Pancreas (tissue), 10 donors: ENCODE measurements around the gene HORMAD2. TPM values are rescaled to one million over a fixed set of nuclear protein-coding genes. Genes with fewer than 3 reads are reported as not detected.

Experiments used
- ATAC-seq, 4 donors: fragments of 200-7000 bp; cut with Tn5 transposase; one replicate each; pipeline versions ENCODE4 v1.8.0 to v1.9.1; 2020; ENCODE audit warnings: mild to moderate bottlenecking in 4 of 4, moderate library complexity in 4 of 4
- DNase-seq, 6 donors: peaks; one replicate each; pipeline ENCODE4 v3.0.0-alpha.2; 2020
- FAIRE-seq: peaks from 2 replicates; lab custom pipeline; 2012; peaks lifted over from hg19 to GRCh38; lab: Jason Lieb, UNC
- H3K27ac ChIP-seq, 4 donors: fragments of 200-600 bp; sonication (generic); 1 replicate in 3 of 4; 2 replicates in 1 of 4; pipeline versions ENCODE4 v1.5.0 to v1.8.0; 2020
- H3K27me3 ChIP-seq, 4 donors: fragments of 200-600 bp; one replicate each; pipeline ENCODE4 v1.8.0; 2021
- H3K36me3 ChIP-seq, 3 donors: fragments of 200-600 bp; sonication (generic) in 1 of 3; one replicate each; pipeline versions ENCODE4 v1.5.0 to v1.8.0; 2020 to 2021
- H3K4me1 ChIP-seq, 3 donors: fragments of 200-600 bp; one replicate each; pipeline ENCODE4 v1.8.0; 2021
- H3K4me3 ChIP-seq, 4 donors: fragments of 200-600 bp; sonication (generic) in 2 of 4; one replicate each; pipeline versions ENCODE4 v1.5.0 to v1.8.0; 2020 to 2021
- H3K9me3 ChIP-seq, 4 donors: fragments of 200-600 bp; one replicate each; pipeline ENCODE4 v1.8.0; 2021
- CTCF ChIP-seq, 4 donors: fragments of 200-600 bp; sonication (generic) in 3 of 4; IDR thresholded peaks; one replicate each; pipeline versions ENCODE4 v1.5.0 to v1.8.0; 2021; ENCODE audit warnings: antibody characterized with exemption in 4 of 4
- WGBS, 2 donors: extraction: QIAGEN DNeasy Blood & Tissue Kit; methylation state at CpG; one replicate each; pipeline ENCODE4 v1.1.7; 2013; 5-methylcytosine and 5-hydroxymethylcytosine counted together
- intact Hi-C, 3 donors: fragments of 100-400 bp; cut with DNase I; formaldehyde crosslinking; loops; one replicate each; pipeline versions ENCODE4 v1.11.1 to v1.14.2; 2022
- polyA plus RNA-seq, 2 donors: library from polyadenylated mRNA; stranded (reverse); fragments of 200-250 nt; gene quantifications; one replicate each; pipeline ENCODE4 v1.2.3, GENCODE V29; 2013
- total RNA-seq, 6 donors: library from RNA; stranded (reverse); fragmentation: NEBNext Ultra II Directional in 4 of 6; extraction: Animal tissue kit (Norgen Biotek cat#: 25700) in 4 of 6; gene quantifications; one replicate each; pipeline versions ENCODE4 v1.2.1 to v1.2.4, GENCODE V29; 2021 to 2023
- donor health status: healthy with polysubstance abuse.
- donor health status: DM: no; HTN: no; CAD: no; lungs with moderate emphysema.
- donor health status: DM: no; HTN: no; CAD: no.
- donor health status: control.
- donor health status: control.
- donor health status: Bipolar disorder and iron deficiency.
- donor health status: DM: yes; HTN: yes; CAD: no.
- donor health status: DM: no; HTN: no; CAD: no.
- donor health status: DM: no; HTN: no; CAD: no.
- donor health status: DM: yes; HTN: yes; CAD: no.

Gene HORMAD2
- total and polyA plus RNA-seq, 8 donors: not detected

- ATAC-seq (no peak), FAIRE-seq (no peak)
Measured at GRCh38 chr22:30045901-30046715, 34.2 kb upstream of the HORMAD2 start.

GRCh38 chr22:30046716-30047363 lies 33.4 kb upstream of the HORMAD2 start:
- no peaks in the 10 kb centered on the region for H3K9me3 ChIP-seq
- no peaks in the 10 kb centered on the region for H3K27me3 ChIP-seq
- H3K36me3 ChIP-seq: no peaks in the 10 kb centered on the region
- WGBS, 2 donors: 90 to 92% methylated on average over 15 of the region's 15 CpGs
- DNase-seq: no peak
- intact Hi-C loops: no loop called here
- no peak for FAIRE-seq
- no peak overlapping the region for H3K4me3 ChIP-seq
- peaks cover 0 to 5% (median 0%) of the 10 kb centered on the region in 3 donors for H3K4me1 ChIP-seq
- no peak overlapping the region for H3K27ac ChIP-seq
- no peak for ATAC-seq
- TF ChIP-seq CTCF (IDR thresholded peaks at IDR 0.05): no peak

More at GRCh38 chr22:30045901-30046715, 34.2 kb upstream of the HORMAD2 start:
- H3K4me1 ChIP-seq: peaks cover 0 to 5% (median 0%) of the 10 kb centered on the region in 3 donors
- 91 to 94% methylated on average over 21 of the region's 21 CpGs for WGBS, 2 donors
- no peak for DNase-seq
- no peaks in the 10 kb centered on the region for H3K36me3 ChIP-seq
- intact Hi-C loops: no loop called here
- TF ChIP-seq CTCF (IDR thresholded peaks at IDR 0.05): no peak
- H3K9me3 ChIP-seq: no peaks in the 10 kb centered on the region
- H3K4me3 ChIP-seq: no peak overlapping the region
- H3K27ac ChIP-seq: no peak overlapping the region
- no peaks in the 10 kb centered on the region for H3K27me3 ChIP-seq

GRCh38 chr22:30047364-30047738 lies 32.9 kb upstream of the HORMAD2 start:
- Histone ChIP-seq H3K27me3 (no peaks in the 10 kb centered on the region), H3K9me3 (no peaks in the 10 kb centered on the region), H3K36me3 (no peaks in the 10 kb centered on the region), H3K4me3 (no peak overlapping the region), H3K27ac (no peak overlapping the region), H3K4me1 (peaks cover 0 to 5% (median 0%) of the 10 kb centered on the region in 3 donors)
- FAIRE-seq (no peak), DNase-seq (no peak), ATAC-seq (peak in 2 of 4 donors; percentile 11 to 37)
- intact Hi-C loops: no loop called here
- no peak for TF ChIP-seq CTCF (IDR thresholded peaks at IDR 0.05)
- WGBS, 2 donors: 85% methylated on average over 3 of the region's 3 CpGs

- H3K27ac ChIP-seq: no peak overlapping the region
- DNase-seq (no peak), FAIRE-seq (no peak), ATAC-seq (no peak)
- no peak overlapping the region for H3K4me3 ChIP-seq
- no peak for TF ChIP-seq CTCF (IDR thresholded peaks at IDR 0.05)
- H3K36me3 ChIP-seq: no peaks in the 10 kb centered on the region
- H3K9me3 ChIP-seq: no peaks in the 10 kb centered on the region
- no peaks in the 10 kb centered on the region for H3K27me3 ChIP-seq
- intact Hi-C loops: no loop called here
- WGBS, 2 donors: 80 to 93% methylated on average over 2 of the region's 2 CpGs
- peaks cover 0 to 5% (median 0%) of the 10 kb centered on the region in 3 donors for H3K4me1 ChIP-seq
Measured at GRCh38 chr22:30048681-30049080, 31.6 kb upstream of the HORMAD2 start.
